HG03039 (cell line): ENCODE data around the gene TNFAIP2.

ENCODE experiments used
- ATAC-seq: cut with Tn5 transposase; IDR thresholded peaks from one replicate; pipeline ENCODE4 v1.9.1; 2021; ENCODE audit warnings: mild to moderate bottlenecking, moderate library complexity; ENCODE audit not compliant: unreplicated experiment

The TNFAIP2 gene

DNA sequence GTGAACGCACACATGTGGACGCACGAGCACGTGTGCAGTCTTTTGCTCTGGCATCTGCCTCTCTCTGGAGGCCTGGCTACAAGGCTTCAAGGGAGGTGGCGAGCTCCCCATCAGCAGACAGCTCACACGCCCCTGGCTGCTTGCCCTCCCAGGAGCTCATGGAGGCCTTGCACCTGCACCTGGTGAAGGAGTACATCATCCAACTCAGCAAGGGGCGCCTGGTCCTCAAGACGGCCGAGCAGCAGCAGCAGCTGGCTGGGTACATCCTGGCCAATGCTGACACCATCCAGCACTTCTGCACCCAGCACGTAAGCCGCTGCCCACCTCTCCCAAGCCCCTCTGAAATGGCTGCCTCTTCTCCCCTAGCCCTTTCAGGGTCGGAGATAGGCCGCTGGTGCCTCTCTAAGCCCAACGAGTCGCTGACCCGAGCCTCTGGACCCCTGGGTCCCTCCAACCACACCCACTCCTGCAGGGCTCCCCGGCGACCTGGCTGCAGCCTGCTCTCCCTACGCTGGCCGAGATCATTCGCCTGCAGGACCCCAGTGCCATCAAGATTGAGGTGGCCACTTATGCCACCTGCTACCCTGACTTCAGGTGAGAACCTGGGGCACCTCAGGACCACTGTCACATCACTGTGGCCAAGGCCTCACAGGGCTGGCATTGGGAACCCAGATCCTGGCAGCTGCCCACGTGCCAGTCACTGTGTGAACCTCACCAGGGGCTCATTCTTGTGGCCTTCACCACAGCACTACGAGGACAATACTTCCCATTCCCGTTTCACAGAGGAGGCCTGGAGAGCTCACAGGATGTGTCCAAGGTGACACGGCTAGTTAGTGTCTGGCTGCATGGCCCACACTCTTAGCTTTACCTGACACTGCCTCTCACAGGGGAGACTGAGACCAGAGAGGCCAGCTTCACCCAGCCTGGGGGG, 10.2 kb downstream of the TNFAIP2 start:
- no peak for ATAC-seq

DNA sequence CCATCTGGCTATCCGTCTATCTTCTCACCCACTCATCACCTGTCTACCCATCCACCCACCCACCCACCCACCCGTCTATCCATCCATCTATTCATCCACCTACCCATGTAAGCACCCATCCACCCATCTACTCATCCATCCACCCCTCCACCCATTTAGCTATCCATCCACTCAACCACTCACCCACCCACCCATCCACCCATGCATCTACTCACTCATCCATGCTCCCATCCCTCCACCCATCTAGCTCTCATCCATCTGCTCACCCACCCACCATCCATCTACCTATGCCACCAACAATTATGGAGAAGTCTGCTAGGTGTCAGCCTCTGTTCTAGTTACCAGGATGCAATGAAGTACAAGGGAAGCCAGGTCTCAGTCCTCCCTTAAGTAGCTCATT, 11.1 kb downstream of the TNFAIP2 start:
- ATAC-seq: no peak

DNA sequence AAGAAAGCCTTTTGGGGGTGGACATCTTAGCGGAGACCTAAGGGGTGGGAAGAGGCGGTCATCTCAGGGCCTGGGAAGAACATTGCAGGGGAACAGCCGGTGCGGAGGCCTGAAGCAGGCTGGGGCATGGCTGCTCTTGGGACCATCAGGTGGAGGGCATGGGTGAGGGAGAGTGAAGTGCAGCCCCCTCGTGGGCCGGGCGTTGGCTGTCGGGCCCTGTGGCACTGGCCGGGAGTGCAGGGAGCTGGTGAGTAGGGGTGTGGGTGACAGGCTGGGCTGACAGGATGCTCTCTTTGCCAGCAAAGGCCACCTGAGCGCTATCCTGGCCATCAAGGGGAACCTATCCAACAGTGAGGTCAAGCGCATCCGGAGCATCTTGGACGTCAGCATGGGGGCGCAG, 11.7 kb downstream of the TNFAIP2 start:
- no peak for ATAC-seq

DNA sequence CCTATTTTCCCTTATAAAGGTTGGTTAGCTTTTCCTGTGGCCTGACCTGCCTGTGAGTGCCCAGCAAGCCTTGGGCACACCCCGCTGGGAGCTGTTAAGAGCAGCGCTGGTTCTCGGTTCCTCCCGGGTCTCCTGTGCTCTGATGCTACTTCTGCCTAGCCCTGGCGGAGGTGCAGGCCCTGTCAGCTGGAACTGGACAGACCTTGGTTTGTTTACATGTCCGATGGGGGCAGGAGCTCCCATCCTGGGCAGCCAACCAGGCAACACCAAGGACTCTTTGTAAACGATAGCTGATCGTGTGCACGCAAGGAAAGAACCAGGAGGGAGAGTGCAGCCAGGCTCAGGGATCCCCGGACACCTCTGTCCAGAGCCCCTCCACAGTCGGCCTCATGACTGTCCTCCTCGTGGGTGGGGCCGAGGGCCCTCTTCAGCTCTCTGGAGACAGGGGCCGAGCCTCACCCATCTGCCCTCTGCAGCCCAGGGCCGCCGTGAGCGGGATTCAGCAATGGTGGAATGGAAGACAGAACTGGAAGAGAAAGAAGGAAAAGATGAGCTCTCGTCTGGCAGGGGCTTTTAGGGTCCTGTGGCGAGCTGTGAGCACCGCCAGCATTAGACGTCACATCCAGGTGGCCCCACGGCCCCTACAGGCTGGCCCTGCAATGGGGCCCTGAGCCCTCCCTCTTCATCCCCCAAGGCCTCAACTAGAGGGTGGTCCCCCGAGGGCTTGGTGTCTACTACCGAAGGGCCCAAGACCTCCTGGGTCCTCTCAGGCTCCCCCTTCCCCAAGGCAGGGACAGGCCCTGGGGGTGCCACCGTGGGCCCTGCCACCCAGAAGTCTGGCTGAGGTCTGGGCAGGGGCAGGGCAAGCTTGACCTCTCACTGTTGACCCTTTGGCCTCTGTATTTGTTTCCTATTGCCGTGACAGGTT, 12.3 kb downstream of the TNFAIP2 start:
- ATAC-seq: no peak

DNA sequence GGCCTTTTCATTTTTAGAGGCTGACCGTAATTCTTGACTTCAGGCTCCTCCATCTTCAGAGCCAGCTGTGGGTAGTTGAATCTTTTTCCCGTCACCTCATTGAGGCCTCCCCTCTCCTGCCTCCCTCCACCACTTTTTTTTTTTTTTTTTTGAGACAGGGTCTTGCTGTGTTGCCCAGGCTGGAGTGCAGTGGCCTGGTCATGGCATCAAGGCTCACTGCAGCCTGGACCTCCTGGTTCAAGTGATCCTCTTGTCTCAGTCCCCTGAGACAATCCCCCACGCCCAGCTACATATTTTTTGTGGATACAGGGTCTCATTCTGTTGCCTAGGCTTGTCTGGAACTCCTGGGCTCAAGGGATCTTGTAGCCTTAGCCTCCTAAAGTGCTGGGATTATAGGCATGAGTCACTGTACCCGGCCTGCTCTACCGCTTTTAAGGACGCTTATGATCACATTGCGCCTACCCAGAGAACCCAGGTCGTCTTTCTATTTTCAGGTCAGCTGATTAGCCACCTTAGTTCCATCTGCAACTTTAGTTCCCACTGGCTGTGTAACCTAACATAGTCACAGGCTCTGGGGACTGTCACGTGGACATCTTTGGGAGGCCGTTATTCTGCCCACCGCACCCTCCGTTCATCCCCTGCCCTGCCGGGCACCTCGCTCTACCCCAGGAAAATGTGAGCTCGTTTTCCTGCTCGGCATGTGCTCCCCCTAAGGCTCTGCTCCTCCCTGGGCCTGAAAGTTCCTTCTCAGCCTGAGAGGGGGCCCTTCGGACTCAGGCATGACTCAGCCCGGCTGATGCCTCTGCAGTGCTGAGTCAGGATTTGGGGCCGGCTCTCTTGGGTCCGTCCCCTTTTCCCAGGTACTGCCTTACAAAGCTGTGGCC, 13.4 kb downstream of the TNFAIP2 start:
- no peak for ATAC-seq

DNA sequence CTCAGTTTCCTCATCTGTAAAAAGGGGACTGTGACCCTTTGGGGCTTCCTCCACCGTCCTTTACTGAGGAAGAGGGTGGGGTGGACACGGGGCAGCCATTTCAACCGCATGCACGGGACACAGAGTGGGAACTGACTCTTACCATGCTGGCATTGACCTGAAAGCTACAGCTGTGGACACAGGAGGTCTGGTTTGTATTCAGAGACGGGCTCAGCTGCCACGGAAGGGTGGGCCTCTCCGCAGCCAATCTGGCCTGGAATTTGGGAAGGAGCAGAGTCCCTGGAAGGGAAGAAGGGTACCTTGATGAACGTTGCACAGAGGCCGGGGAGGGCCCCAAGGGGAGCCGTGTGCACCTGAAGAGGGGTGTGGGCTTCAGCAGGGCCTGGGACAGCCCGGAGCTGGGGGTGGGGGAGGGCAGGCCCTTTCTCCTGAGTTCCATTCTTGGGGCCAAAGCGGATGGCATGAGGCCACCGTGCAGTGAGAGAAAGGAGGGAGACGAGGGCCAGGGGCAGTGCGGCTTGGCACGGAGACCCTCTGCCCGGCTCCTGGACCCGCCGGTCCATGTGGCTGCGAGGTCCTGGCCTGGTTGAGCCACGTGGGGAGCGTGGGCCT, 14.5 kb downstream of the TNFAIP2 start:
- ATAC-seq: no peak

DNA sequence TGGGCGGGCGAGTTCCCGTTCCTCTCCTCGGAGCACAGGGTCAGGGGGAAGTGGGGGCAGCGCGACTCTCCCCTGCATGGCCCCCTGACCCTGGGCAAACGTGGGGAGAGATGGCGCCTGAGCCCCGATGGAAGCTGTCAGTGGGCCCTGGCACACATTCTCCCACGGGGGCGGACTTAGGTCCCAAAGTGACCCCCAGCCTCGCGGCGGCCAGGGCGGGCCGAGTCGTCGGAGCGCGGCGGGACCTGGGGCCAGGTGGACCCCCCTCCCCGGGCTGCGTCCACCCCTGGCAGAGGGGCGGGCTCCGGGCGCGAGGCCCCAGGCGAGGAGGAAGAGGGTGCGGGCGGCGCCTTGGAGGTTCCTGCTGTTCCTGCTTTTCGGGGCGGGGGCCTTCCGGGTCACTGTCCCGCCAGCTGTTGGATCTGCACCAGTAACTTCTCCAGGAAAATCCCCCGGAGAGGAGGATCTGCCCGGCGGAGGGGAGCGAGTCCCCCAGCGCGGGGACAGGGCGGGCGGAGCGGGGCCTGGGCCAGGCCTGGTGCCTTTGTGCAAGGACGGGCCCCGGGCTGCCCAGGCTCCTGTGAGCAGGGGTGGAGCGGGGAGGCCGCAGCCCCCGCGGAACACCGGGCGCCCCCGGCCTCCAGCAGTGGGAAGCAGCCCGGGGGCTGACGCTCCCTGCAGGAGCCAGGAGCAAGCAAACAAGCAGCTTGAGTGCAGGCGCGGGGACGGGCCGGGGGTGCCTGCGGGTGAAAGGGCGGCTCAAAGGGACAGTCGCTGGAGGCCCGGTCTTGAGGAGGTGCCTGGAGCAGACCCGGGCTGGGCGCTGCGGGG, 15.3 kb downstream of the TNFAIP2 start:
- ATAC-seq: no peak

DNA sequence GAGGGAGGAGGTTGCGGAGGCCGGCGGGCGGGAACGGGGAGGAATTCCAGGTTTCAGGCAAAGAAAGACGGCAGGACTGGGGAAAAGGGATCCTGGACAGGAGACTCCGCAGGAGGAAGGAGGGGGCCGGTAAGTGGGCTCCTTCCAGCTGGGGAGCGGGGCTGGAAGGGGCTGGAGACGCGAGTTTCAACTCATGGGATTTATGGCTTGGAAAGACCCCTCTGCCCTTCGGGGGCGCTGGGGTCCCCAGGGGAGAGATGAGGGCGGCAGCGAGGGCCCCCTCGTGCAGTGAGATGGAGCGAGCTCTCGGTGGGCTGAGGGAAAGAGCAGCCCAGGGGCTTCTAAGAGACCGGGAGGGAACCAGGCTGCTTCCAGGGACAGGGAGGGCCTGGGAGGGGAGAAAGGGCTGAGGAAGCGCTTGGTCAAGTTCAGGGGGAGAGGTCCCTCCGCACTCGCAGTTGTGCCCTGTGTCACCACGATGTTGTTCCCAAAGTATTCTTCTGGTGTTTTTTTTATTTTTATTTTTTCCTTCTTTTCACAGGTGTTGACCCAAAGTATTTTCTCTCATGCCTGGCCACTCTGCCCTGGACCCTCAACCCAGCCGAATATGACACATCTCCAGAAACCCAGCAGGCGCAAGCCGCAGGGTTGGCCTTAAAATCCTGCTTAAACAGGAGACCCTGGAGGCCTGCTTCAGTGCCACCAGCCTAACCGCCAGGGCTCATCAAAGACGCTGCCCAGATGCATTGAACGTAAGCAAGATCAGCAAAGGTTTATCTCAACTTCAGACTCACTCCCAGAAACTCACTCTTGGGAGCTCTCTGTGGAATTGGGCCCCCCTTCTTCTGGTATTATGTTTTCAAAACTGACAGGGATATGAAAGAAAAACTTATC, 16.1 kb downstream of the TNFAIP2 start:
- ATAC-seq: no peak

DNA sequence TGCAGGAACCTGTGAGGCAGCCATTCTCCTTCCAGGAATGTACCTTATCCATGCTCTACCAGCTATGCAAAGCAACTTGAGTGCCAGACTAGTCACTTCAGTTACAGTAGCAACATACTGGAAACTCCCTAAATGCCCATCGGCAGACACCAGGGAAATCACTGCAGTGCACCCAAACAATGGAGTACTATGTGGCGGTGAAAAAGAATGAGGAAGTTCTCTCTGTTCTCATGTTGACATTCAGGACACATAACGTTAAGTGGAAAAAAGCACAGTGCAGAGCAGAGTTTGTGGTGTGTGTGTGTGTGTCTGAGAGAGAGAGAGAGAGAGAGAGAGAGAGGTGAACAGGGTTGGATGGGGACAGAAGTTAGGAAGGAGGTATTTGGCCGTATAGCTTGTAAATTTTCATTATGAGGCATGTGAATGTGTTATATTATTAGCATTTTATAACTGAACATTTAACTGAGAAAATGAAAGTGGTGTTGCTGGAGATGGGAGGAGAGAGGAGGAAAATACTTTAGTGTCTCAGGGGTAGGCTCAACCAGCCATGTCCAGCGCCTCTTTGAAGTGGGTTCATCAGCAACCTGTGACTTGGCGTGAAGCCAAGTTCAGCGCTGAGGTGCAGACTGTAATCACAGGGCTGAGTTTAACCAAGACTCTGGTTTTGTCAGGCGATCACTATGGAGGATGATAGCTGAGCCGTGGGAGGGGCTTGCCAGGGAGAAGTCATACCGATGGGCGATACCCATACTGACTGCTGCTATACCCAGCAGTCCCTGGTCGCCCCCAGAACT, 17.3 kb downstream of the TNFAIP2 start:
- ATAC-seq: no peak

DNA sequence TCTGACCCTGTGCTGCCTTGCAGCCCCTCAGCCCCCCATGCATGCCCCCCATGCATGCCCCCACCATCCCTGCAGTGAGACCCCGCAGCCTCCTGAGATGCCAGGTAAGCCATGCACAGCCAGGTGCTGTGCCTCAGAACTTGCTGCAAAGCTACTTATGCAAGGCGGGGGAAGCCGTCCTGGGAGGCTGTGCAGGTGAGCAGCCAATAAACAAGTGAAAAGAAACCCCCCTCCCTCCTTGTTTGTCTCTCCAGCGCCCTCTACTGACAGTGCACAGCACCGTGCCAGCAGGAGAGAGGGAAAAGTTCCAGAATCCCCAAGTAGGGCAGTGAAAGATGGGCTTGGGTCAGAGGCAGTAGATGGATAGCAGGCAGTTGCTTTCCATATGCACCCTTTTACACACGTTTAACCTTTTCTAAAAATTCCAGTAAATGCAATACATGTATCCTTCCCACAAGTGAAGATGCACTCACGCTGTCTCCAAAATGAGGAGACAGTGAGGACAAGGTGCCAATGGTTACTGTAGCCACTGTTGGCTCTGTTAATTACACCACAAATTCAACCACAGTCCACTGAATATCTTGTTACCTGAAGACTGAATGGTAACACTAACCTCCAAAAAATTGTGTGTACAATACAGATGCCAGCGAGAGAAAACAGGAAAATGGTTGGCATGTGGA, 18.0 kb downstream of the TNFAIP2 start:
- no peak for ATAC-seq

DNA sequence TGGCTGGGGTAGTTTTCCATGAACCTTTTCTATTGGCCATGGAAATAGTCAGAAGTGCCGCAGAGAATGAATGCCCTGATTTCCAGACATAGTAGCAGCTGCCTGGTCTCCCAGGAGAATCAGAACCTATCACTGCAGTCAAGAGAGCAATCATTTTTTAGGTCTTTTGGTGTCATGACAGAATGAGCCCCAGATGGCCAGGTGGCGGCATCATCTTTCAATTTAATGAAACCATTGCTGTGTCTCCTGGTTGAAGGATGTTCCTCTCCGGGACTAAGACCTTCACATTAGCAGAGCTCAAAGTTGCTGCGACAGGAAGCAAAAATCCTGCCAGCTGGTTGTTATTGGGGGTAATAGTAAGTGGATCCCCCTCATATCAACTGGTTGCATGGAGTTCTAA, 18.8 kb downstream of the TNFAIP2 start:
- ATAC-seq: no peak

DNA sequence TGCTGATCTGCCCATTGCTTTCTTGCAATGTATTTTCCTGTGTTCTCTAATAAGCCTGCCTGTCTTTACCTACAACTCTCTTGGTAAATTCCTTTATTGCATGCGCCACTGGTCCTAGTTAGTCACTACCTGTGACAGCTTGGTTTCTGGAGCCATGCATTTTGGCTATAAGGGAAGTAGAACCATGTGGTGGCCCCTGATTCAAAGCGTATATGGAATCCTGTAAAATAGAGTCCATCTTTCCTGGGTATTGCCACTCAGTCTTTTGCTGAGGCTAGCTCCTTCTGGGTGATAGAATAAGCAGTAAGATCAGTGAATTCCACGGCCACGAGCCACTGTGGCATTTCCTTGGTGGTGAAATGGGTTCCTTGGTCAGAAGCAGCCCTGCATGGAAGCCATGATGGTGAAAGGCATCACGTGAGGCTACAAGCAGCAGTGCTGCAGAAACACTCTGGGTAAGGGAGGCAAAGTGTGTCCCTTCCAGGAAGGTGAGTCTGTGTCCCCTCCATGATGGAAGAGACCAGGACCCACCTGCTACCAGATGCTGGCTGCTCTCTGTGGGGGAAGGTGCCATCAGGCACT, 19.6 kb downstream of the TNFAIP2 start:
- ATAC-seq: no peak

DNA sequence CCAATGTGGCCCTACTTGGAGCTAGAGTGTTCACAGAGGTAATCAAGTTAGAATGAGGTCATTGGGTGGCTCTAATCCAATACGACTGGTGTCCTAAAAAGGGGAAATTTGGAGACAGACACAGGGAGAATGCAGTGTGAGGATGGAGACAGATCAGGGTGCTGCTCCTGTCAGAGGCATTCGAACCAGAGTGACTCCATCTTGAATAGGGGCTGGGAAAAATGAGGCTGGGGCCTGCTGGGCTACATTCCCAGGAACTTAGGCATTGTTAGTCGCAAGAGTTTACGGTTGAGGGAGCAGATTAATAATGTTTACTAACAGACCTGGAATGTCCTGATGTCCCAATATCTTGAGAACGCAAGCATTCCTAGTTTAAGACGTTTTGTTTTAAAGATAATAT, 20.2 kb downstream of the TNFAIP2 start:
- no peak for ATAC-seq

DNA sequence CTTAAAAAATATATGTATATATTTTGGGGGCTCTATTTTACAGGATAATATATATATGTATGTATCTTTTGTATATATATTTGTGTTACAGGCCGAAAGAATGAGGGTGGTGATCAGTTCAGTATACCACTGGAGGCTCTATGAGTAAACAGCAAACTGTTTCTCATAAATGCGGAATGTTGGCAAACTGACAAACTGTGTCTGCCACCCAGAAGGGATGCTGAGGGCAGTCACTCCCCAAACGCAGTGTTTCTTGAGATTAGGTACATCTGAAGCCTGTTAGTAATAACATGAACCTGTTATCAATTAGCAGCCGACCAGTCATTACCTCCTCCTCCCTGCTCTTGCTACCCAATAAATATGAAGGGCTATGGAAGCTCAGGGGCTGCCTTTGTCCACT, 20.8 kb downstream of the TNFAIP2 start:
- ATAC-seq: no peak

DNA sequence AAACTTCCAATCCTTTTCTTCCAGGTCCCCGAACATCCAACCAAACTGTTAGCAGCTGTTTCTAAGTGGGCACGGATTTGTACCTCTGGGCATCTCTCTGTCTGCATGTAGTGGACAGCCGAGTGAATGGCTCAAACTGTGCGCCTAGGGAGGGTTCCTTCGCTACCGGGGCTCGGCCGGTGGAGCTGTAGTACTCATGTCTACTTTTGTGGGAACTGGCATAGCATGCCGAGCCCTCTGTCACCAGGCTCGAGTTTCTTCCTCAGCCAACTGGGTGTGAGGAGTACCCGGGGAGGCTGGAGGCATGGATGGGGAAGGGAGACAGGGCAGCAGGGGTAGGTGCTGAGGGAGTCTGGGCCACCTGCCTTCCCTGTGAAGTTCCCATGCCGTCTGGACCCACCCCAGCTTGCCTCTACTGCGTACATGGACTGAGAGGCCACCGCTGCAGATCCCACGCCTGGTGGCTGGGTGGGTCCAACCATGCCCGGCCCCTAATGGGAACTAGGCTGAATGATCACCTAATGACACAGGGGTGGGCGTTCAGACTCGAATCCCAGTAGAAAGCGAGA, 23.0 kb downstream of the TNFAIP2 start:
- no peak for ATAC-seq
